IPS-20b (cell line): Measurements from ENCODE around the gene TGOLN2.
"Not testable (repeated sequence)": the region's sequence is repeated elsewhere in the genome, so short reads cannot be mapped to it uniquely, and the experiment has no call there.

Experiments
- H3K27ac ChIP-seq: one replicate; pipeline ENCODE4 v1.5.1; 2013; ENCODE audit warnings: low read length
- H3K27me3 ChIP-seq: 2 replicates; pipeline ENCODE4 v1.6.1; 2013; ENCODE audit warnings: mild to moderate bottlenecking, low read length, inconsistent platforms; ENCODE audit not compliant: insufficient read depth
- H3K36me3 ChIP-seq: 2 replicates; pipeline ENCODE4 v1.6.1; 2013; ENCODE audit warnings: low read depth, mild to moderate bottlenecking, inconsistent platforms, low read length, moderate library complexity; ENCODE audit not compliant: insufficient read depth
- H3K4me1 ChIP-seq: 2 replicates; pipeline ENCODE4 v1.6.1; 2013; ENCODE audit warnings: mild to moderate bottlenecking, control low read depth, inconsistent platforms, low read length, moderate library complexity; ENCODE audit not compliant: insufficient read depth
- H3K4me3 ChIP-seq: 2 replicates; pipeline ENCODE4 v1.5.1; 2013; ENCODE audit warnings: mild to moderate bottlenecking, low read length, inconsistent platforms
- H3K9ac ChIP-seq: 2 replicates; pipeline ENCODE4 v1.6.1; 2013; ENCODE audit warnings: low read depth, mild to moderate bottlenecking, inconsistent platforms, low read length, moderate library complexity
- H3K9me3 ChIP-seq: 2 replicates; pipeline ENCODE4 v1.6.1; 2013; ENCODE audit warnings: mild to moderate bottlenecking, low read depth, low read length, inconsistent platforms; ENCODE audit not compliant: insufficient read depth

Gene TGOLN2

DNA sequence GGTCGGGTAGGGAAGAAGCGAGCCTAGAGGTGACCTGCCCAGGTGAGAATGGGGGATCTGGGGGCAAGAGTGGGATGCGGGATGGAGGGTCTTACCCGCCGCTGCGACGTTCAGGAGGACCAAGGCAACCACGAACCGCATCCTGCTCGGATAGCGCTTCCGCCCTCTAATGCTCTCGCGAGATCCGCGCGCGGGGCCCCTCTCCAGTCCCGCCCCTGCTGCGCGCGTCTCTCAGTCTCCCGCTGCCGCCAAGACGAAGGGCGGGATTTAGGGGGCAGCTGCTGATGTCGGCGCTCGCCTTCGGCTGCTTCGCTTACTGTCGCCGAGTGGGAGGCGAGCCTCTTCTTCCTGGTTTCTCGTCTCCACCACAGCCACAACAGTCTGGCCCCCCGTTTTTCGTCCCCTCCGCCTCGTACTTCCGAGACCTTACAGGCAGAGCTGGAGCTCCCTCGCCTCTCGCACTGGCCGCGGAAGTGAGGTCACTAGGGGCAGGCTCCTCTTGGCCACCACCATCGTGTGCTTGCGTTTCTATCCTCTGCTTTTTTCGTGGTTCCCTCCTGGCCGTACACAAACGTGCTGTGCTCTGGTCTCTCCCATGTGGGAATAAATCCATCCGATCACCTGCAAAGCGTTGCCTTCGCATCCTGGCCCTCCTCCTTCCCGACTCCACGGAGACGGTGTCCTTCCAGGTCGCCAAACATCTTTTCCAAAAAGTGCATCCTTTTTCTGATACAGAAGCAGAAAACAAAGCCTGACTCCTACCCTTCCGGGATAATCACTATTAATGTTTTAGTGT lies at the start of gene TGOLN2:
Gene TGOLN2 (minus strand): TSS at position 168 of the 796 bp plus-strand sequence. CDS start 27 bp downstream, at position 141.
- peaks cover 12% of the 10 kb centered on the region for H3K4me1 ChIP-seq
- peak within 1 kb of the TSS; percentile 95 for H3K27ac ChIP-seq
- peaks cover 34% of the 10 kb centered on the region for H3K36me3 ChIP-seq
- peak within 1 kb of the TSS; percentile 93 for H3K9ac ChIP-seq
- H3K4me3 ChIP-seq = peak within 1 kb of the TSS; percentile 81
- H3K27me3 ChIP-seq = no peaks in the 10 kb centered on the region
- no peaks in the 10 kb centered on the region for H3K9me3 ChIP-seq

DNA sequence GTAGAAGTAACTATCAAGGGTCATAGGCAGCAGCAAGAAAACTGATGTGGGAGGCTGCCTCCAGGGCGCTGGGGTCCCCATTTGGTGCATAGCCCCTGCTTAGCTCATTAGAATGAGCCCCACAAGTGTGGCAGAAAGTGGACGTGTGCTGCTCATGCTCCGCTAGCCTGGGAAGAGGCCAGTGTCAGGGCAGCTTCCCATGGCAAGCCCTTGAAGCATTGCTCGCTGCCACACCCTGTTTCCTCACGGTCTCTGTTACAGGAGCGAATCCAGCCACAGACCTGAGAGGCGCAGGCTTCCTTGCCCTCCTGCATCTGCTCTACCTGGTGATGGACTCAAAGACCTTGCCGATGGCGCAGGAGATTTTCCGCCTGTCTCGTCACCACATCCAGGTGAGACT lies 49.3 kb upstream of the TGOLN2 start:
- H3K27me3 ChIP-seq = no peaks in the 10 kb centered on the region
- peaks cover 16% of the 10 kb centered on the region for H3K9me3 ChIP-seq
- peaks cover 13% of the 10 kb centered on the region for H3K36me3 ChIP-seq
- no peak overlapping the region for H3K27ac ChIP-seq
- H3K4me1 ChIP-seq = no peaks in the 10 kb centered on the region
- H3K9ac ChIP-seq = no peak overlapping the region
- no peak overlapping the region for H3K4me3 ChIP-seq

GRCh38 chr2:85376291-85377065 lies 48.7 kb upstream of the TGOLN2 start:
- Histone ChIP-seq H3K4me3 (no peak overlapping the region), H3K27me3 (no peaks in the 10 kb centered on the region), H3K36me3 (peaks cover 13% of the 10 kb centered on the region), H3K9me3 (peaks cover 16% of the 10 kb centered on the region), H3K9ac (no peak overlapping the region), H3K4me1 (no peaks in the 10 kb centered on the region), H3K27ac (no peak overlapping the region)

GRCh38 chr2:85371045-85371444 lies 43.3 kb upstream of the TGOLN2 start:
- H3K36me3 ChIP-seq = no peaks in the 10 kb centered on the region
- no peaks in the 10 kb centered on the region for H3K9me3 ChIP-seq
- no peak overlapping the region for H3K4me3 ChIP-seq
- H3K27me3 ChIP-seq = no peaks in the 10 kb centered on the region
- no peak overlapping the region for H3K9ac ChIP-seq
- no peak overlapping the region for H3K27ac ChIP-seq
- no peaks in the 10 kb centered on the region for H3K4me1 ChIP-seq

DNA sequence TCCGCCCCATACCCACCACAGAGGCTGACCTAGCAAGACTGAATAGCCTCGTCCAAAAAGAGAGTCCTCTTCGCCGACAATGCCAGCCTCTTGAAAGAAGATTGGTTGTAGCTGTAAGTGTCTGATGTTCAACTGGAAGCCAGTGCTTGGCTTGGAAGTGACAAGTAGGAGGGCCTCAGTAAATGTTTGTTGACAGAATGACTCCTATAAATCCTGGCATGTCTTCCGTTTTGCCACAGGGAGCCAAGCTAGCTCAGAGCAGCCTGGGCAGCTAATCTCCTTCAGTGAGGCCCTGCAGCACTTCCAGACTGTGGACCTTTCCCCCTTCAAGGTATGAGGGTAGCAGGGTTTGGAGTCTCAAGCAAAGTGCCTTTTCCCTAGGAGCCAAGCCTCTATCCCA lies 41.7 kb upstream of the TGOLN2 start:
- no peaks in the 10 kb centered on the region for H3K27me3 ChIP-seq
- H3K4me1 ChIP-seq = no peaks in the 10 kb centered on the region
- H3K4me3 ChIP-seq = no peak overlapping the region
- H3K9me3 ChIP-seq = no peaks in the 10 kb centered on the region
- no peak overlapping the region for H3K27ac ChIP-seq
- no peak overlapping the region for H3K9ac ChIP-seq
- H3K36me3 ChIP-seq = no peaks in the 10 kb centered on the region

- Histone ChIP-seq H3K36me3 (no peaks in the 10 kb centered on the region), H3K27me3 (no peaks in the 10 kb centered on the region), H3K9ac (no peak overlapping the region), H3K4me1 (no peaks in the 10 kb centered on the region), H3K9me3 (no peaks in the 10 kb centered on the region), H3K27ac (no peak overlapping the region), H3K4me3 (no peak overlapping the region)
Measured at GRCh38 chr2:85368921-85369320, 41.1 kb upstream of the TGOLN2 start.

- Histone ChIP-seq H3K27me3 (no peaks in the 10 kb centered on the region), H3K36me3 (no peaks in the 10 kb centered on the region), H3K27ac (no peak overlapping the region), H3K9ac (no peak overlapping the region), H3K9me3 (no peaks in the 10 kb centered on the region), H3K4me3 (no peak overlapping the region), H3K4me1 (no peaks in the 10 kb centered on the region)
Measured at GRCh38 chr2:85367180-85367579, 39.4 kb upstream of the TGOLN2 start.

DNA sequence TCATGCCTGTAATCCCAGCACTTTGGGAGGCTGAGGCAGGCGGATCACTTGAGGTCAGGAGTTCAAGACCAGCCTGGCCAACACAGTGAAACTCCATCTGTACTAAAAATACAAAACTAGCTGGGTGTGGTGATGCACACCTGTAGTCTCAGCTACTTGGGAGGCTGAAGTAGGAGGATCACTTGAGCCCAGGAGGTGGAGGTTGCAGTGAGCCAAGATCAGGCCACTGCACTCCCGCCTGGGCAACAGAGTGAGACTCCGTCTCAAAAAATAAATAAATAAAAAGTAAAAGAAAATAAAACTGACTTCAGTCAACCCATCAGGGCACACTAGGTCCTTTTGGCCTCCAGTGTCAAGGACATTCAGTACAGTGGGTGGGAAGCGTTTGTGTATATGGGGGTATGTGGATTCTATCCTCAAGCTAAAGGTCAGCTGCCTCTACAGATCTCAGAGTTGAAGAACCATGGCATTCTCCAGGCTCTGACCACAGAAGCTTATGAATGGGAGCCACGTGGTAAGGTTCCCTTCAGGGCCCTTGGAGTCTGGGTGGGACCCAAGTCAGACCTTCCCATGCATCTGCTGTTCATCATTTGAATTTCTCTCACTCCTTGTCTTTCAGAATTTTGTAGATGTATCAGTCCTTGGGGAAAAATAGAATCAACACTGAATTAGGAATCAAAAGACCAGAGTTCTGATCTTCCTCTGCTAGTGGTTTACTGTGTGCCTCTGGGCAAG lies 35.0 kb upstream of the TGOLN2 start:
- H3K4me3 ChIP-seq, H3K27me3 ChIP-seq, H3K36me3 ChIP-seq, H3K27ac ChIP-seq, H3K9me3 ChIP-seq, H3K9ac ChIP-seq, H3K4me1 ChIP-seq: not testable (repeated sequence)

DNA sequence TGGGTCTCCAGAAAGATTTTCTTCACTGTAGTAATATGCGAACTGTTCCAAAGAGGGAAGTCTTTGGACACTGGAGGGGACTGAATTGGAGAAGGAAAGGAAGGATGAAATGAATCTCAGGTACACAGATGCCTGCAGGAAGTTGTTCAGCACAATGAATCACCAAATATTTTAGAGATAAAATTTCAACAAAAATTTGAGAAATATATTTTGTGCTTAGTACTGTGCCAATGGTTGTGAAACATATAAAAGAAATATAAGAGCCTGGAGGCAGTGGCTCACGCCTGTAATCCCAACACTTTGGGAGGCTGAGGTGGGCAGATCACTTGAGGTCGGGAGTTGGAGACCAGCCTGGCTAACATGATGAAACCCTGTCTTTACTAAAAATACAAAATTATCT lies 29.9 kb upstream of the TGOLN2 start:
- H3K27ac ChIP-seq = no peak overlapping the region
- H3K36me3 ChIP-seq = 0 out of 2 replicates have a peak, but pooled peaks cover 13% of the 10 kb centered on the region
- H3K4me1 ChIP-seq = no peaks in the 10 kb centered on the region
- no peak overlapping the region for H3K4me3 ChIP-seq
- H3K27me3 ChIP-seq = no peaks in the 10 kb centered on the region
- H3K9me3 ChIP-seq = no peaks in the 10 kb centered on the region
- H3K9ac ChIP-seq = no peak overlapping the region

GRCh38 chr2:85356186-85356585 lies 28.4 kb upstream of the TGOLN2 start:
- H3K36me3 ChIP-seq = 0 out of 2 replicates have a peak, but pooled peaks cover 13% of the 10 kb centered on the region
- H3K9ac ChIP-seq = no peak overlapping the region
- H3K4me1 ChIP-seq = no peaks in the 10 kb centered on the region
- no peaks in the 10 kb centered on the region for H3K9me3 ChIP-seq
- H3K4me3 ChIP-seq = no peak overlapping the region
- H3K27me3 ChIP-seq = no peaks in the 10 kb centered on the region
- H3K27ac ChIP-seq = no peak overlapping the region

GRCh38 chr2:85355521-85355920 lies 27.7 kb upstream of the TGOLN2 start:
- H3K4me3 ChIP-seq = peak overlapping the region; percentile 99
- peaks cover 18% of the 10 kb centered on the region; the same call in 1 of the 2 replicates for H3K36me3 ChIP-seq
- no peaks in the 10 kb centered on the region for H3K4me1 ChIP-seq
- H3K27me3 ChIP-seq = no peaks in the 10 kb centered on the region
- no peaks in the 10 kb centered on the region for H3K9me3 ChIP-seq
- H3K27ac ChIP-seq = no peak overlapping the region
- H3K9ac ChIP-seq = peak overlapping the region; percentile 93; the same call in 1 of the 2 replicates
